ENCODE data around the gene LENG8. TPM values are rescaled to one million over a fixed set of nuclear protein-coding genes. Genes with fewer than 3 reads are reported as not detected.
A peak's percentile ranks its signal among the peaks of the same experiment; 100 is the strongest.

The LENG8 gene
- polyA plus RNA-seq, 1 donor from 2014 or later = 24.2 TPM

DNA sequence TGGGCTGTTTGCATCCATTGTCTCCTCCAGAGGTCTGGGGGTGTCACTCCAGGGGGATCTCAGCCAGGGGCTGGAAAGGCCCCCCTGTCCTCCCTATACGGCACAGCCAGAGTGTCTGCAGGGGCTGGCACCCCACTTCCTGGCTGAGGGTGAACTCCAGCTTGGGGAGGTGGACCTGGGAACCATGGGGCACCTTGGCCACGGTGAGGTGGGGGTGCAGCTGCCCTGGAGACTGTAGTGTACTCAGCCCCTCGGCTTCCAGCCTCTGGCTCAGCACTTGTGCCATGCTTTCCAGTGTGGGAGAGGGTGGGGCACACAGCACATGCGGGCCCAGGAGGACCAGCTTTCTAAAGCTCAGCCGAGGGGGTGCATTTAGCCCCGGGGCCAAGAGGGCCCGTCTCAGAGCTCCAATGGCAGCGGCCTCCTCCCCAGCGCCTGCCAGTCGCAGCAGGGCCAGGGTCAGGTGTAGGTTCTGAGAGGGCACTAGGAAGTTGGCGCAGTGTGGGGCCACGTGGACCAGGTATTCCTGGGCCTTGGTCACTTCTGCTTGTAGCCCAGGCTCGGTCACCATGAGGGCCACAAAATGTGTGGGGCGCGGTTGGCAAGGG, 13.2 kb downstream of the LENG8 start:
- Histone ChIP-seq H3K79me2 (replicated peaks; ENCODE audit: insufficient read depth, low read length) (no peaks in the 10 kb centered on the region), H2AFZ (ENCODE audit: low read depth, low read length) (no peak overlapping the region), H4K20me1 (ENCODE audit: insufficient read depth) (no peaks in the 10 kb centered on the region), H3K27ac (ENCODE audit: low read length) (no peak overlapping the region), H3K9me2 (ENCODE audit: insufficient read depth, low read length) (no peaks in the 10 kb centered on the region), H3K4me2 (ENCODE audit: low read length) (no peak overlapping the region), H3K4me3 (ENCODE audit: low read length) (peak overlapping the region; percentile 69), H3F3A (ENCODE audit: insufficient read depth, low read length, poor library complexity, severe bottlenecking) (no peaks in the 10 kb centered on the region), H3K27me3 (ENCODE audit: insufficient read depth, low read depth, low read length) (peaks cover 11% of the 10 kb centered on the region), H3K9ac (ENCODE audit: low read length) (no peak overlapping the region), H3K9me3 (ENCODE audit: low read length) (no peaks in the 10 kb centered on the region), H3K36me3 (ENCODE audit: insufficient read depth, low read length) (no peaks in the 10 kb centered on the region)
- no peak for TF ChIP-seq EZH2 (IDR thresholded peaks at IDR 0.05; ENCODE audit: borderline replicate concordance, insufficient read depth, low read length, poor library complexity, severe bottlenecking)
- no peak for TF ChIP-seq RAD21 (conservative IDR thresholded peaks at IDR 0.05)
- TF ChIP-seq SMC3 (conservative IDR thresholded peaks at IDR 0.05; ENCODE audit: poor library complexity) = no peak
- TF ChIP-seq POLR2AphosphoS5 (IDR thresholded peaks at IDR 0.05) = no peak
- TF ChIP-seq TAF1 (IDR thresholded peaks at IDR 0.05; ENCODE audit: low read depth) = no peak
- TF ChIP-seq EP300 (conservative IDR thresholded peaks at IDR 0.05; ENCODE audit: poor library complexity, severe bottlenecking) = no peak
- TF ChIP-seq, protein P1, sequence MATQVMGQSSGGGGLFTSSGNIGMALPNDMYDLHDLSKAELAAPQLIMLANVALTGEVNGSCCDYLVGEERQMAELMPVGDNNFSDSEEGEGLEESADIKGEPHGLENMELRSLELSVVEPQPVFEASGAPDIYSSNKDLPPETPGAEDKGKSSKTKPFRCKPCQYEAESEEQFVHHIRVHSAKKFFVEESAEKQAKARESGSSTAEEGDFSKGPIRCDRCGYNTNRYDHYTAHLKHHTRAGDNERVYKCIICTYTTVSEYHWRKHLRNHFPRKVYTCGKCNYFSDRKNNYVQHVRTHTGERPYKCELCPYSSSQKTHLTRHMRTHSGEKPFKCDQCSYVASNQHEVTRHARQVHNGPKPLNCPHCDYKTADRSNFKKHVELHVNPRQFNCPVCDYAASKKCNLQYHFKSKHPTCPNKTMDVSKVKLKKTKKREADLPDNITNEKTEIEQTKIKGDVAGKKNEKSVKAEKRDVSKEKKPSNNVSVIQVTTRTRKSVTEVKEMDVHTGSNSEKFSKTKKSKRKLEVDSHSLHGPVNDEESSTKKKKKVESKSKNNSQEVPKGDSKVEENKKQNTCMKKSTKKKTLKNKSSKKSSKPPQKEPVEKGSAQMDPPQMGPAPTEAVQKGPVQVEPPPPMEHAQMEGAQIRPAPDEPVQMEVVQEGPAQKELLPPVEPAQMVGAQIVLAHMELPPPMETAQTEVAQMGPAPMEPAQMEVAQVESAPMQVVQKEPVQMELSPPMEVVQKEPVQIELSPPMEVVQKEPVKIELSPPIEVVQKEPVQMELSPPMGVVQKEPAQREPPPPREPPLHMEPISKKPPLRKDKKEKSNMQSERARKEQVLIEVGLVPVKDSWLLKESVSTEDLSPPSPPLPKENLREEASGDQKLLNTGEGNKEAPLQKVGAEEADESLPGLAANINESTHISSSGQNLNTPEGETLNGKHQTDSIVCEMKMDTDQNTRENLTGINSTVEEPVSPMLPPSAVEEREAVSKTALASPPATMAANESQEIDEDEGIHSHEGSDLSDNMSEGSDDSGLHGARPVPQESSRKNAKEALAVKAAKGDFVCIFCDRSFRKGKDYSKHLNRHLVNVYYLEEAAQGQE (IDR thresholded peaks at IDR 0.05; ENCODE audit: borderline replicate concordance) = no peak
- TF ChIP-seq MXI1 (conservative IDR thresholded peaks at IDR 0.05; ENCODE audit: poor library complexity, severe bottlenecking) = no peak
- TF ChIP-seq, protein P2, sequence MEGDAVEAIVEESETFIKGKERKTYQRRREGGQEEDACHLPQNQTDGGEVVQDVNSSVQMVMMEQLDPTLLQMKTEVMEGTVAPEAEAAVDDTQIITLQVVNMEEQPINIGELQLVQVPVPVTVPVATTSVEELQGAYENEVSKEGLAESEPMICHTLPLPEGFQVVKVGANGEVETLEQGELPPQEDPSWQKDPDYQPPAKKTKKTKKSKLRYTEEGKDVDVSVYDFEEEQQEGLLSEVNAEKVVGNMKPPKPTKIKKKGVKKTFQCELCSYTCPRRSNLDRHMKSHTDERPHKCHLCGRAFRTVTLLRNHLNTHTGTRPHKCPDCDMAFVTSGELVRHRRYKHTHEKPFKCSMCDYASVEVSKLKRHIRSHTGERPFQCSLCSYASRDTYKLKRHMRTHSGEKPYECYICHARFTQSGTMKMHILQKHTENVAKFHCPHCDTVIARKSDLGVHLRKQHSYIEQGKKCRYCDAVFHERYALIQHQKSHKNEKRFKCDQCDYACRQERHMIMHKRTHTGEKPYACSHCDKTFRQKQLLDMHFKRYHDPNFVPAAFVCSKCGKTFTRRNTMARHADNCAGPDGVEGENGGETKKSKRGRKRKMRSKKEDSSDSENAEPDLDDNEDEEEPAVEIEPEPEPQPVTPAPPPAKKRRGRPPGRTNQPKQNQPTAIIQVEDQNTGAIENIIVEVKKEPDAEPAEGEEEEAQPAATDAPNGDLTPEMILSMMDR (IDR thresholded peaks at IDR 0.05; ENCODE audit: poor library complexity, severe bottlenecking) = no peak

DNA sequence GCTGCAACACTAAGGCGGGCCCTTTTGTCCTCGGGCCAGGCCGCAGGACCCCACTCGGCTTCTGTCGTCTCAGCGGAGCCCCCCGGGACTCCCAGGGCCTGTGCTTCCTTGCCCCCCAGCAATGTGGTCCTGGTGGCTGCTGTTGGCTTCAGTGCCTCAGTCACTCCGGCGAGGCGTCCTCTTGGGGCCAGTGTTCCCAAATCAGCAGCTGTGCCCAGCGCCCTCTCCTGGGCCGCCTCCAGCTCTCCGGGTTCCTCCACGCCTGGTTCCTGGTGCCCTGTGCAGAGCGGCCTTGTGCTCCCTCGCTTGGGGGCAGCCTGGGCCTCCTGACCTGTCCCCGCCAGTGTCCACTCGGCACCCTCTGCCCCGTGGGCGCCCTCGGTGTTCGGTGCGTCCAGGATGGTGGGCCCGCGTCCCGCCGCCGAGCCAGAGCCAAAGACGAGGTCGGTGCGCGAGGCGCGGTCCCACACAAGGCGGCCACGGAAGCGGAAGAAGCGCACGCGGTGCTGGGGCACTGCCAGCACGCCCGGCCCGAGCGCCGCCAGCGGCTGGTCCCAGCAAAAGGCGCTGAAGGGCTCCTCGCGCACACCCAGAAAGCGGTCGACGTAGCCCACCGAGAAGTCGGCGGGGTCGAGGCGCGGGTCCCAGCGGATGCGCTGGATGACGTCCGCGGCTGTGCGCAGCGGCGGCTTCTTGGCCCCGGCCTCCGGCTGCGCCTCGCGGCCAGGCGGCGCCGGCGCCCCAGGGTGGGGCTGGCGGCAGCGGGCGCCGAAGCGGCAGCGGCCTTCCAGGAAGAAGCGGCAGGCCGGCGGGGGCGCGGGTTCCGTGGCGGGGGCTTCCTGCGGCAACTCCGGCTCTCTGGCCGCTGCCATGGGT, 13.9 kb downstream of the LENG8 start:
- no peak overlapping the region for H3K4me2 ChIP-seq (ENCODE audit: low read length)
- H3K27ac ChIP-seq (ENCODE audit: low read length) = no peak overlapping the region
- H3K9me3 ChIP-seq (ENCODE audit: low read length) = no peaks in the 10 kb centered on the region
- H3K36me3 ChIP-seq (ENCODE audit: insufficient read depth, low read length) = no peaks in the 10 kb centered on the region
- H3K4me3 ChIP-seq (ENCODE audit: low read length) = peak overlapping the region; percentile 69
- no peaks in the 10 kb centered on the region for H3K79me2 ChIP-seq (replicated peaks; ENCODE audit: insufficient read depth, low read length)
- no peaks in the 10 kb centered on the region for H4K20me1 ChIP-seq (ENCODE audit: insufficient read depth)
- TF ChIP-seq TAF1 (IDR thresholded peaks at IDR 0.05; ENCODE audit: low read depth) (no peak), EZH2 (IDR thresholded peaks at IDR 0.05; ENCODE audit: borderline replicate concordance, insufficient read depth, low read length, poor library complexity, severe bottlenecking) (no peak), POLR2AphosphoS5 (IDR thresholded peaks at IDR 0.05) (peak; percentile 8), EP300 (conservative IDR thresholded peaks at IDR 0.05; ENCODE audit: poor library complexity, severe bottlenecking) (no peak), SMC3 (conservative IDR thresholded peaks at IDR 0.05; ENCODE audit: poor library complexity) (no peak)
- TF ChIP-seq, protein P1 (IDR thresholded peaks at IDR 0.05; ENCODE audit: borderline replicate concordance) = no peak
- TF ChIP-seq, protein P2 (IDR thresholded peaks at IDR 0.05; ENCODE audit: poor library complexity, severe bottlenecking) = no peak
- H3K27me3 ChIP-seq (ENCODE audit: insufficient read depth, low read depth, low read length) = peaks cover 11% of the 10 kb centered on the region
- peak overlapping the region; percentile 64 for H3K9ac ChIP-seq (ENCODE audit: low read length)
- H2AFZ ChIP-seq (ENCODE audit: low read depth, low read length) = no peak overlapping the region
- no peaks in the 10 kb centered on the region for H3F3A ChIP-seq (ENCODE audit: insufficient read depth, low read length, poor library complexity, severe bottlenecking)
- no peaks in the 10 kb centered on the region for H3K9me2 ChIP-seq (ENCODE audit: insufficient read depth, low read length)
